Thyroid gland (tissue), 4 donors: ENCODE measurements around the gene DNAJC13. TPM values are rescaled to one million over a fixed set of nuclear protein-coding genes. Genes with fewer than 3 reads are reported as not detected.

Experiments
- DNase-seq, 2 donors: peaks; one replicate each; pipeline ENCODE4 v3.0.0-alpha.2; 2019
- H3K27ac ChIP-seq, 3 donors: fragments of 200-600 bp; sonication (generic); 1 replicate in 2 of 3; 2 replicates in 1 of 3; pipeline ENCODE4 v1.5.1; 2016 to 2019; ENCODE audit warnings: mild to moderate bottlenecking in 1 of 3, moderate library complexity in 1 of 3
- H3K27me3 ChIP-seq: fragments of 200-600 bp; sonication (generic); one replicate; pipeline ENCODE4 v1.5.1; 2019
- H3K36me3 ChIP-seq, 2 donors: fragments of 200-600 bp; sonication (generic); one replicate each; pipeline ENCODE4 v1.5.1; 2016 to 2019
- H3K4me1 ChIP-seq, 2 donors: fragments of 200-600 bp; sonication (generic); one replicate each; pipeline ENCODE4 v1.5.1; 2017 to 2019
- H3K4me3 ChIP-seq, 3 donors: fragments of 200-600 bp; sonication (generic); replicated peaks in 1 of 3; 1 replicate in 2 of 3; 2 replicates in 1 of 3; pipeline ENCODE4 v1.5.1; 2016; ENCODE audit warnings: mild to moderate bottlenecking in 1 of 3
- H3K9me3 ChIP-seq: fragments of 200-600 bp; sonication (generic); one replicate; pipeline ENCODE4 v1.5.1; 2017
- POLR2A ChIP-seq, 2 donors: fragments of 450-650 bp; IDR thresholded peaks; one replicate each; pipeline ENCODE4 v1.6.1; 2017; ENCODE audit warnings: antibody characterized with exemption in 2 of 2, mild to moderate bottlenecking in 2 of 2, moderate library complexity in 1 of 2
- WGBS, 2 donors: methylation state at CpG; one replicate each; pipeline ENCODE4 v1.1.5; 2017; 5-methylcytosine and 5-hydroxymethylcytosine counted together
- intact Hi-C: fragments of 100-400 bp; cut with DNase I; formaldehyde crosslinking; loops from one replicate; pipeline ENCODE4 v1.15.1; 2023
- total RNA-seq, 4 donors: library from RNA; depleted of rRNA; stranded (reverse); fragments of >200 nt; gene quantifications; one replicate each; pipeline ENCODE4 v1.2.3, GENCODE V29; 2016
- TF ChIP-seq, protein P1 (sequence below), 6 experiments: fragments of 200-600 bp in 3 of 6; fragments of 450-650 bp in 3 of 6; sonication (generic) in 3 of 6; IDR thresholded peaks; one replicate each; pipeline ENCODE4 v1.5.1; 2016 to 2019; ENCODE audit warnings: antibody characterized with exemption in 6 of 6, mild to moderate bottlenecking in 2 of 6, inconsistent platforms in 1 of 6, moderate library complexity in 1 of 6

The DNAJC13 gene
- total RNA-seq, 4 donors from 2014 or later: 47.3 to 56.6 (median 50.4) TPM

DNA sequence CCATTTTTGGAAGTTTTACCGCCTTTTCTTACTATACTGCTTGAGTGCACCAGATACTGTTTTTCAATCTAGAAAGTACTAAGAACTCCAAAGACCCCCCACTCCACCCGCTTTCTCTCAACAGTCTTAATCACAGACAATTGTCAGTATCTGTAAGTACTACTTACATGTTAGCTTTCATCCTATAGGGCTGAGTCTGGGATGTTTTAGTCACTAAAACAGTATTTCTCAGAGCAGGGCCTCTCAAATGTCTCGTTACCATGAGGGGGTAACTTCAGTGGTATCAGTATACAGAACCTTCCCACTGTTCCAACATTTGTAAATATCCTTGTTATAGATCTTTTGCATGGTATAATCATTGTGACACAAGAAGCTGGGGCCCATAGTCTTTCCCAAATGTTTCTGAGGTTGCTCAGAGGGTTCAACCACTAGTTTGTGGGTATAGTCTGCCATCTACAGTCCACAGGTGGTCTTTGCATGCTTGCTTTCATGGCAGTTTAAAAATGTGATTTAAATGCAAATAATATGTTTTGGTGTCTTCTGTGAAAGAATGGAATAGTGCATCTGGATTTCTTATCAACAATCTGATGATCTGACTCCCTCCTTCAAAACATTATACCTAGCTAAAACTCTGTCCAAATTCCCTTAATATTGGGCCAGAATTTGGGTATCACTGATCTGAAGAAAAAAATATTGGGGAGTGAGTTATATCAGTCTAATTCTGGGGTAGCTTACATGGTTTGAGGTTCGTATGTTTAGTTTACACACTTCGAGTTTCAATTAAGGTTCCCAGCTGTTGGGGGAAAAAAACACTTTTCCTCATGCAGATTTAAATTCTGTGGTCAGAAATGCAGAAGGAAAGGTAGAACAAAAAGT is 18.0 kb upstream of the DNAJC13 start:
- Histone ChIP-seq H3K27me3 (no peaks in the 10 kb centered on the region), H3K4me3 (no peak overlapping the region), H3K36me3 (no peaks in the 10 kb centered on the region), H3K9me3 (no peaks in the 10 kb centered on the region), H3K4me1 (no peaks in the 10 kb centered on the region), H3K27ac (no peak overlapping the region)
- 63 to 64% methylated on average over 5 of the region's 5 CpGs for WGBS, 2 donors
- intact Hi-C loops: no loop called here
- TF ChIP-seq, protein P1, sequence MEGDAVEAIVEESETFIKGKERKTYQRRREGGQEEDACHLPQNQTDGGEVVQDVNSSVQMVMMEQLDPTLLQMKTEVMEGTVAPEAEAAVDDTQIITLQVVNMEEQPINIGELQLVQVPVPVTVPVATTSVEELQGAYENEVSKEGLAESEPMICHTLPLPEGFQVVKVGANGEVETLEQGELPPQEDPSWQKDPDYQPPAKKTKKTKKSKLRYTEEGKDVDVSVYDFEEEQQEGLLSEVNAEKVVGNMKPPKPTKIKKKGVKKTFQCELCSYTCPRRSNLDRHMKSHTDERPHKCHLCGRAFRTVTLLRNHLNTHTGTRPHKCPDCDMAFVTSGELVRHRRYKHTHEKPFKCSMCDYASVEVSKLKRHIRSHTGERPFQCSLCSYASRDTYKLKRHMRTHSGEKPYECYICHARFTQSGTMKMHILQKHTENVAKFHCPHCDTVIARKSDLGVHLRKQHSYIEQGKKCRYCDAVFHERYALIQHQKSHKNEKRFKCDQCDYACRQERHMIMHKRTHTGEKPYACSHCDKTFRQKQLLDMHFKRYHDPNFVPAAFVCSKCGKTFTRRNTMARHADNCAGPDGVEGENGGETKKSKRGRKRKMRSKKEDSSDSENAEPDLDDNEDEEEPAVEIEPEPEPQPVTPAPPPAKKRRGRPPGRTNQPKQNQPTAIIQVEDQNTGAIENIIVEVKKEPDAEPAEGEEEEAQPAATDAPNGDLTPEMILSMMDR (IDR thresholded peaks at IDR 0.05): peak in 5 of 6 experiments; percentile 34 to 77 (median 75)
- TF ChIP-seq POLR2A (IDR thresholded peaks at IDR 0.05): no peak
- DNase-seq: peak; percentile 9 to 19

DNA sequence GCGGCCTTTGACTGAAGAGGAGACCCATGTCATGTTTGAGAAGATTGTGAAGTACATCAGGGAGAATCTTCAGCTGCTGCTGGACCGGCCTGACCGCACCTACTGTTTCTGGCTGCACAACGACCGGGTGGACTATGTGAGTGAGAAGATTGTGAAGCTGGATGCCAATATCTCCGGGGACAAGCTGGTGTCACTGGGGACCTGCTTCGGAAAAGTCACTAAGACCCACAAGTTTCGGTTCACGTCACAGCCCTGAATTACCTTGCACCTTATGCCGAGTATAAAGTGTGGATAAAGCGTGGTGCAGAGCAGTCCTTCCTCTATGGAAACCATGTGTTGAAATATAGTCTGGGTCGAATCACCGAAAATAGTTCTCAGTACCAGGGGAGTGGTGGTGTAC is 16.0 kb upstream of the DNAJC13 start:
- DNase-seq: no peak
- WGBS, 2 donors: 86 to 91% methylated on average over 13 of the region's 13 CpGs
- Histone ChIP-seq H3K4me3 (no peak overlapping the region), H3K4me1 (peaks cover 11 to 16% of the 10 kb centered on the region in 2 donors), H3K36me3 (no peaks in the 10 kb centered on the region), H3K9me3 (no peaks in the 10 kb centered on the region), H3K27ac (no peak overlapping the region), H3K27me3 (no peaks in the 10 kb centered on the region)
- no peak for TF ChIP-seq POLR2A (IDR thresholded peaks at IDR 0.05)
- TF ChIP-seq, protein P1 (IDR thresholded peaks at IDR 0.05): no peak
- intact Hi-C loops: loop anchor here (10.0 kb wide), 2 partner anchors 56 to 146 kb away; no protein-coding TSS in a partner anchor

DNA sequence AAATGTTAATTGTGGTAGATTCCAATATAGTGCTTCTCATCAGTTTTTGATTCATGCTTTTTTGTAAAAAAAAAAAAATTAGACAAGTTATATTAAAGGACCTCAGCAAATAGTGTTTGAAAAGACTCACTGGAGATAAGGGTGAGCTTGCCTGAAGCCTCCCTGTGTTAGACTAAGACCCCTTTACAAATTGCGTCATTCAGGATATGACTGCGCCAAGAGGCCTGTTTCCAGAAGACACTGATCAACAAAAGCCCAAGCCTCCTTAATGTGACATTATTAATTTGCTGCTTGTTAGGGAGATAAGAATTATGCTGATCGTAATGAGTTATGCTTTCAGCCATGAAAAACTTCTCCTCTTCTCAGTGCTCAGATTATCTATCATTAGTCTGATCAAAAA is 13.0 kb upstream of the DNAJC13 start:
- intact Hi-C loops: loop anchor here (10.0 kb wide), 2 partner anchors 59 to 149 kb away; no protein-coding TSS in a partner anchor

DNA sequence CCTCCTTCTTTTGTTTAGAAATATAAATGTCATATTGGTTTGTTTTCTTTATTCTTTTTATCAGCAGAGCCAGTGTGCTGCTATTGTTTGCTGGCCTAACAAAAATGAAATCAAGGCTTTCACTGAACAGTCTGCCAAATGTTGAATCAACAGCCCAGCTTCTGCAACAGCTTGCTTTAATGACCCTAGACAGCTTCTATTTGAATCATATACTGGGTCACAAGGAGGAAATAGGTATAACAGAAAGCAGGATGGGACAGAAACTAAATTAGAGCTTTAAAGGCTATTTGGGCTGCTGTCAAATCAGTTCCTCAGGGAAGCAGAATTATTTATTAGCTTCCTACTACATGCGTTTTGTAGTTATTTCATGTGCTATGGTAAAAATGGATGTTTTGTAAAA is 12.1 kb upstream of the DNAJC13 start:
- DNase-seq: no peak
- intact Hi-C loops: loop anchor here (10.0 kb wide), 2 partner anchors 60 to 150 kb away; no protein-coding TSS in a partner anchor
- Histone ChIP-seq H3K4me3 (no peak overlapping the region), H3K4me1 (peaks cover 13 to 17% of the 10 kb centered on the region in 2 donors), H3K27me3 (no peaks in the 10 kb centered on the region), H3K27ac (no peak overlapping the region), H3K36me3 (no peaks in the 10 kb centered on the region), H3K9me3 (no peaks in the 10 kb centered on the region)
- WGBS, 2 donors: 67 to 83% methylated on average over 1 of the region's 1 CpG
- TF ChIP-seq, protein P1 (IDR thresholded peaks at IDR 0.05): no peak
- TF ChIP-seq POLR2A (IDR thresholded peaks at IDR 0.05): no peak

More for the DNA sequence above, 13.0 kb upstream of the DNAJC13 start:
- no peak overlapping the region for H3K27ac ChIP-seq
- H3K4me3 ChIP-seq: no peak overlapping the region
- H3K9me3 ChIP-seq: no peaks in the 10 kb centered on the region
- no peaks in the 10 kb centered on the region for H3K36me3 ChIP-seq
- peaks cover 13 to 17% of the 10 kb centered on the region in 2 donors for H3K4me1 ChIP-seq
- 91 to 93% methylated on average over 3 of the region's 3 CpGs for WGBS, 2 donors
- H3K27me3 ChIP-seq: no peaks in the 10 kb centered on the region
- no peak for DNase-seq
- TF ChIP-seq, protein P1 (IDR thresholded peaks at IDR 0.05): no peak
- TF ChIP-seq POLR2A (IDR thresholded peaks at IDR 0.05): no peak
